NCI-H774 (cell line): ENCODE data around the gene TSPAN18.

ENCODE experiments used
- DNase-seq: peaks from one replicate; lab custom pipeline; 2025; lab: John Stamatoyannopoulos, UW

Gene TSPAN18

DNA sequence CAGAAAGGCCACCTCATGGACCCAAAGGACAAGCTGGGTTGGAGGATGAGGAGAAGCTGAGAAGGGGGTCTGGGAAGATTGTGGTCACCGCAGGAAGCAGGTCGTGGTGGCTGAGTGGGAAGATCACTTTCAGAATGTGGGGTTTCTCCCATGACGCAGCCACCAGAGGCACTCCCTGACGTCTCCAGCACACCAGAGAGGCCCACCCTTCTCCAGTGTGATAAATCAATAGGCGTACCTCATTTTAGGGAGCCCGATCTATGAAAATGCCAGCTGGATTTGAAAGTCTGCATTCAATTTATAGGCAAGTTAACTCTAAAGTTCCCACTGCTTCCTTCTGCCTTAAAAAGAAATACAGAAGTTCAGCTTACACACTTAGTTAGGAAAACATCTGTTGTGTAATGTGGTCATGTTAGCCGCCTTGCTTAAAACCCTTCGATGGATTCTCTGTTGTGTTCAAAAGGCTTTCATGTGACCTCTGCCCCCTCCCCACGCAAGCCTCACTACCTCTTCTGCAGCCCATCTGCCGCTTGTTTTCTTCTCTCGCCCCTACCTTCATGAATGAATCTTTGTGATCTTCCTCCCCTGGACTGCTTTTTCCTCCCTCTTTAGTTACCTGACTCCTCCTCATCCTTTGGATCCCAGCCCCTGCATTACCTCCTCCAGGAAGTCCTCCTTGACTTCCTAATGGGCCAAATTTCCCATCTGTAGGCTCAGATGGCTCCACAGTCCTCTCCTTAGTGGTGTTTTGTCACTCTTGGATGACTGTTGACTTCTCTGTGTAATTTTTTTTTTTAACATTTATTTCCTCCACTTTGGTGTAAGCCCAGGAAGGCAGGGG is 10.7 kb downstream of the TSPAN18 start:
- DNase-seq: no peak

DNA sequence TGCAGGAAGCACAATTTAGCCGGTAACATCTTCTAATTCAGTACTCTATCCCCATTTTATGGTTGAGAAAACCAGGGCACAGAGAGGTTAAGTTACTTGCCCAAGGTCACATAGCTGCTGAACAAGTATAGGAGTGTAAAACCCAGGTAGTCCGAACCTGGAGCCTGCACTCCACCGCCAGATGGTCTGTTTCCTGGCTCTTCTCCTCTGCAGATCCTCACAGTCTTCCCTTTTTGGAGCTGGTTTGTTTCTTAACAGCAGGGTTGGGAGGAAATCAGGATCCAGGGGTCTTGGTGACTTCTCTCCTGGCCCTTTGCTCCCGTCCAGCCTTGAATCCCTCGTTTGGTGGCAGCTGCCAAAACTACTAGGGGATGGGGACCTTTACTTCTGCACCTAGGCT is 12.0 kb downstream of the TSPAN18 start:
- no peak for DNase-seq

DNA sequence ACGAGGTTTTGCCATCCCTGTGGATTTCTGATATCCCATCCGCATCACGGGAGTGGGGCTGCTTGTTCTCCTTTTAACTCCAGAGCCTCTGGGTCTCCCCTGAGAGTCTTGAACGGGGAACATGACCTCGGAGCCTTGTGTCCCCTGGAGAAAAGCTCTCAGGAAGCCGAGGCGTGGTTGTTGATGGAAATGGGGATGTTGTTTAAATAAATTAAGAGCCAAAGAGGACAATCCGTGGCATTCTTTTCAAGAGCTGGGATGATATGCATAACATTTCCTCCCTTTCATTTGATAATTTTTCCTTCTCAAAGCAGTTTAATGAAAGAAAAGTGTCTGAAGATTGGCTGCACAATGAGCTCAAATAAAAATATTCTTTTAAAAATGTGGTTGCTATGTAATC is 14.2 kb downstream of the TSPAN18 start:
- DNase-seq: no peak

DNA sequence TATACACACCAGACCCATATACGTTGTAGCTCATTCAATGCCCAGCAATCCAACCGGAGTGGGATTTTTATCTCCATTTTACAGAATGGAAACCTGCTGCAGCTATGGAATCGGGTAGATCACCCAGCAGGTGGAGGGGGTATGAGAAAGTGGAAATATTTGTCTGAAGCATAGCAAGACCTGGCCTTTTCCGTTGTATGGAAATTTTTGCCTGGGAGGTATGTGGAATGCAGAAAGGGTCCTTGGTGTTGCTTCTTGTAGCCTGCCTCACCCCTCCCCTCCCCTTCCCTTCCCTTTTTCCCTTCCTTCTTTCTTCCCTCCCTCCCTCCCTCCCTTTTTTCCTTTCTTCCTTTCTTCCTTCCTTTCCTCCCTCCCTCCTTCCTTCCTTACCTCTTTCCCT is 15.2 kb downstream of the TSPAN18 start:
- no peak for DNase-seq

DNA sequence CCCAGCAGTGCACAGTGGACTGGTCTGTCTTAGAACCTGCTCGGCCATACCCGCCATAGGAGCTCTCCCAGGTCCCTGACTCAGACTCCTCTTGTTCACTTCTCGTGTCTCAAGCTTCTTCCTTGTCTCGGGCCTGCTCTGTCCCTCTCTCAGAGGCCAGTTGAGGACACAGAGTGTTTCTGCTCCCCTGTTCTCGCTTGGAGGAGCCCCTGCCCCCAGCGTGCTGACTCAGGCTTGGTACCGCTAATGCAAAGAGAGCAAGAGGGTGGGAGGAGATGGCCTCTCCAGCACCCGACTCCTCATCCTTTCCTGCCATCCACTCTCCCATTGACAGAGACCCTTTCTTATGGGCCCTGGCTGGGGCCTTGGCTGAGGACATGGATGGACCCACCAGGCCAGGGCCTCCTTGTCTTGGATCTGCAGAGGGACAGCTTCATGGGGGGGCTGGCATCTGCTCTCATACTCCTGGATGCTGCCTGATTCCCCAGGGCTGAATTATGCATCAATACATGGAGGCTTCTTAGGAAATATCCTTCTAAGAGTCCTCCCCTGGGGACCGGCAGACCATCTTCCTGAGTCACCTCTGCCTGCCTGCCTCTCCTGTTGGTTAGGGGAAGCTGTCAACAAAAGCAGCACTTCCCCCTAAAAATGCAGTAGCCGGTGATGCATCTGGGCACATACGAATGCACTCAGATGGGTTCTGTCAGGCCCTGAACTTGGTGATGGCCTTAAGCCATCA is 15.9 kb downstream of the TSPAN18 start:
- DNase-seq: no peak

DNA sequence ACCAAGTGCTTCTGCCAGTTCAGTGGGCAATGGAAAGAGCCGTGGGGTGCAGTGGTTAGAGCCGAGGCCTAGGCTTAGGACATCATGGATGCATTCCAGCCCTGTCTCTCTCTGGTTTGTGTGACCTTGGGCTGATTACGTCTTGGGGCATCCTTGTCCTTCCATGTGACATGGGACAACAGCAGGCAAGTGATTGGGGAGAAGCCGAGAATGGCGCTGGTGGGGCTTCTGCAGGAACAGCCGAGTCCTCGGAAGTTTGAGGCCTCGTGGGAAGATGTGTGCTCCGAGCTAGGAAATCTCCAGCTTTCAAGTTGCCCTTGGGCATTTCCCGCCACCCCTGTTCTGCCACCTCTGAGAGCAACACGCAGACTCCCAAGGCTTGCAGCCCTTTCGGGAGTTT is 16.6 kb downstream of the TSPAN18 start:
- DNase-seq: no peak

DNA sequence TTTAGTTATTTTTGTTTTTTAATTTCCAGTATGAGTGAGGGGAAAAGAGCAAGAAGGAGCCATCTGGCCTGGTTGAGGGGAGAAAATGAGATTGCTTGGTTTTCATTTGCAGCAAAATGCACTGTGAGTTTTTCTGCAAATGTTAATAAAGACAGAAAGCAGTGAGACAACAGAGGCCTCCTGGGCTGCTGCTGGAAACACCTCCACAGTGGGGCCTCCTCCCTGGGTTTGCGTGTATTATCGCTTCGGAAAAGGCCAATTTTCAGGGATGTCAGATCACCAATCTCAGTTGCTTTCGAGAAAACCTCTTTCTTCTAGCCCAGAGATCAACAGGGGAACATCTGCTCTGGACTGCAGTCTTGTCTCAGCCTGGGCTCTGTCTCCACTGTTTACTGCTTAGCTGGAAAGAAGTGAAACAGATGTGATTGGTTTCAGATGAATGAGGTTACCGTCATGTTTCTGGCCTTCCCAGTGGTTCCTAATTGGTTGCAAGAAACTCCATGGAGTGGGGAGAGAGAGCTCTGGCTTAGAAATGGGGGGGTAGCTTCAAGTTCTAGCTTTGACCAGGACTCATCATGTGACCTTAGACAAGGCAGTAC is 17.3 kb downstream of the TSPAN18 start:
- no peak for DNase-seq

DNA sequence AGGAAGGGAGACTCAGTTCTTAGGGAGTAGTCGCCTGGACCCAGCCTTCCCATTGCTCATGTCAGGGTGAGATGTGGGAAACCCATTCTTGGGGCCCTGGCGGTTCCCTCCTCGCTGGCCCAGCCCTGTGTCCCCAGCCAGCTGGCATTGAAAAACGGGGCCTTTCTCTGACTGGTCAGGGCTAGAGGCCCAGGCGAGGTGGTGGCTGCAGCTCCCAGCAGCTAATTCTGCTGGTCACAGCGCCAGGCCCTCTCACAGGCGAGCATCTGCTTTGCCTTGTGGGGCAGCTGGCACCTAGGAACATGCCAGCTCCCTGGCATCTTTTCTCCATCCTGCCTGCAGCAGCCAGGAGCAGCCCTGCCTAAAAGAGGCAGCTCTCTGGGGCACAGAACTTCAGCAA is 20.1 kb downstream of the TSPAN18 start:
- no peak for DNase-seq

DNA sequence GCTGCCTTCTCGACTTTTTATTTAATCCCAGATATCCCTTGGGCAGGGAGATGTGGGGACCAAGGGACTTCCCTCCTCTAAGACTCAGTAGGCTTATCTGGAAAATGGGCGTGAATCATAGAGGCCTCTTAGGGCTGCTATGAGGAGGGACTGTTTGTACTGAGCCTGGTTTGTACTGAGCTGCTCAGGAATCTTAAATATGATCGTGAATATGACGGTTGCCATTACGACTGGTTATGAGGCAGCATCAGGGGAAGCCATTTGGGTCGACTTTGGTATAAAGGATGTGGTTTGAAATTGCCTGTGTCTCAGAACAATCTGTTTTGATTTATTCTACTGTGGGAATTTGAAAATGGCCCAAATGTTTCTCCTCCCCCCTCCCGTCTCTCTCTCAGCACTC is 20.6 kb downstream of the TSPAN18 start:
- DNase-seq: no peak

DNA sequence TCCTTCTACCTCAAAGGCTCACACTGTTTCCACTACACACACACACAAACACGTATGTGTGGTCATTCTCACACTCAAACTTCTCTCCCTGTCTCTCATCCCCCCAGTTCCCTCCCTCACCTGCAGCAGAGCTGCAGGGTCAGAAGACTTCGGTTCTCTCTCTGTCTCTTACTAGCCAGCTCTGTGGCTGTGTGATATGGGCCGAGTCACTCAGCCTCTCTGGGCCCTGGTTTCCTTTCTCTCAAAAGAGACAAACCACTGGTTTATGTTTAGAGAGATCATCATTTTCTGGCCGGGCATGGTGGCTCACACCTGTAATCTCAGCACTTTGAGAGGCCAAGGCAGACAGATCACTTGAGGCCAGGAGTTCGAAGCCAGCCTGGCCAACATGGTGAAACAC is 21.1 kb downstream of the TSPAN18 start:
- DNase-seq: no peak

DNA sequence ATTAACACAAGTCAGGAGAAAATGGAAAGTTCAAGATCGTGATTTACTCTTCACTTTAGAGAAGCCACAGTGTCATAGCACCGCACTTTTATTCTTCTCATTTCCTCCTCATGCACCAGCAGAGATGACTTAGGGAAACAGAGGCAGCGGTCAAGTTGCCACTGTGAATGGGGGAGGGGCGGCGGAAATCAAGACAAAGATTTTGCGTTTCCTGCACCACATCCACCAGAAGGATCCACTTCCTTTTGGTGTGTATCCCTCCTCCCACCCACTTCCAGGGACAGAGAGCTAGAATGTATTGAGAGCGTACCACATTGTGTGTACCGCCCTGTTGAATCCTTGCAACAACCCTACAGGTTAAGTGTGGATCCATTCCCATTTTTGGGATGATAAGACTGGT is 21.8 kb downstream of the TSPAN18 start:
- DNase-seq: no peak

DNA sequence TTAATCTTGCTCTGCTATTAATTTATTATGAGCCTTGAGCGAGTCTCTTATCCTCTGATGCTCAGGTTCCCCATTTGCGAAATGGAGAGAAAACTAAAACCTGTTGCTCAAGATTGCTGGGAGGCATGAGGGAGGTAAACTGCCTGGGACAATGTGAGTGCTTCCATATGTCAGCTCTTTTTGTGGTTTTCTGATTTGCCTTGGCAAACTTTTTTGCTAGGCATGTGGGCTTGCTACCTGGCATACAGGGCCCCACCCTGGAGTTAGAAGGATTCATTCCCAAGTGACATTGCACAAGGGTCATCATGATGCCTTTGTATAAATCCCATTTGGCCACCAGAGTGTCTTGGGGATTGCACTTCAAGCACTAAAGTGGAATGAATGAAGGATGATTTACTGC is 22.4 kb downstream of the TSPAN18 start:
- no peak for DNase-seq

DNA sequence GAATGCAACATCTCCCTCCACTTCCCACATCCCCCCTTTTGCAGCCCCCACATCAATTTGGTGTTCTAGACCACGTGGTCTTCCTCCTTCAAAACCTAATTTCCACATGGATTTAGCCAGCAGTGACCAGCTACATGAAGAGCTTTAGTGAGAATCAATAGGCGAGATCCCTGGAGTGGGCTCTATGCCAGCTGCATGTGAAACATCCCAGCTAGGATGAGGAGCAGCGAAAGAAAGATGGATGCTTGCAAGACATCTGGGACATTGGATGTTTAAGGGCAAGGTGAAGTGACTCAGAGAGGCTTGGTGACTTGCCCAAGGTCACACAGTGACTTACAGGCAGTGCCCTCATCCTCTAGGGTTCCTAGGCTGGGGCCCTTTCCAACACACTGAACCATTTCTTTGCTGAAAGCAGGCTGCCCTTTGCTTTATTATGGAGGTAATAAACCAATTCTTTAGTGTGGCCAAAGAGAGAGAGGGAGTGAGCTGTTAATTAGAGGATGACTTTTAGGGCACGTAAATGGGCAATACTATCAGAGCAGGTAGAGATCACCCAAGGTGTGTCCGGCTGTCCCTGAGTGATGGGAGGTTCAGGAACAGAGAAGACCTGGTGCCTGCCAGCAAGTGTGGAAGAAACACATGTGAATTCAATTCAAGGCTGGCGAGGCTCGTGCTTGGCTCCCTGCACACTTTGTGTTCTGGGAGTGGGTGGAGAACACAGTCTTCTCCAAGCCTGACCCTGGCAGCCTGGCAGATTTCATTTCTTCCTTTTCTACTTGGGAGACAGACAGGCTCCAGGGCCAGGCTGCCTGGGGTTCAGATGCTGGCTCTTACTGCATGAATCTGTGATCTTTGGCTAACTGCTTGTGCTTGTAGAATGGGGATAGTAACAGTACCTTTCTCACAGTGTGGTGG is 24.0 kb downstream of the TSPAN18 start:
- DNase-seq: no peak

DNA sequence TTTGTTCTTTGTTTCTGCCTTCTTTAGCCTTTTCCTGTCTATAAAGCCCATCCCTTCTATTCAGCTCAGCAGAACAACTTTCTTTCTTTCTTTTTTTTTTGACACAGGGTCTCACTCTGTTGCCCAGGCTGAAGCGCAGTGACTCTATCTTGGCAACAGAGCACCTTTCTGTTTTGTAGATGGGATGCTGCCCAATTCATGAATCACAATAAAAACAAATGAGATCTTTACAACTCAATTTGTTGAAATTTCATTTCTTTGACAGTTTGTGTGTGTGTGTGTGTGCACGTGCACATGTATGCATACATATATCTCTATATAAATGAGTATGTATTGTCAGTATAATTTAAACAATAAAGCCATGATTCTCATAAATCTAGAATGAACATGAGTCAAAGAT is 25.5 kb downstream of the TSPAN18 start:
- no peak for DNase-seq

DNA sequence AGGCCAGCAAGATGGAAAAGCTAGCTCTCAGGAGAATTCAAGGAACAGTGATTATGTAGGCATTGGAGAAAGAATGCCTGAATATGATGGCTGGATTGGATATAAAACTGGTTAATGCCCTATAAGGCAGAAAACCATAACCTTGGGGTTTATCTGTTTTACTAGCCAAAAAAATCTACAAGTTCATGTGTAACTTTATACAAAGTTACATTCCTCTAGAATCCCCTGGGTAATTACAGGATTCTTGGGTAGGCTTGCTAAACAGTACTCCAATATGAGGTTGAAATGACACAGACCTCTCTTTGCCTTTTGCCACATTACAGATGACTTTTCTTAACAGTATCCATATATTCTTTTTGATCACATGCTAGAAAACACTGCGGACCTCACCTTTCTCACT is 26.0 kb downstream of the TSPAN18 start:
- DNase-seq: no peak

DNA sequence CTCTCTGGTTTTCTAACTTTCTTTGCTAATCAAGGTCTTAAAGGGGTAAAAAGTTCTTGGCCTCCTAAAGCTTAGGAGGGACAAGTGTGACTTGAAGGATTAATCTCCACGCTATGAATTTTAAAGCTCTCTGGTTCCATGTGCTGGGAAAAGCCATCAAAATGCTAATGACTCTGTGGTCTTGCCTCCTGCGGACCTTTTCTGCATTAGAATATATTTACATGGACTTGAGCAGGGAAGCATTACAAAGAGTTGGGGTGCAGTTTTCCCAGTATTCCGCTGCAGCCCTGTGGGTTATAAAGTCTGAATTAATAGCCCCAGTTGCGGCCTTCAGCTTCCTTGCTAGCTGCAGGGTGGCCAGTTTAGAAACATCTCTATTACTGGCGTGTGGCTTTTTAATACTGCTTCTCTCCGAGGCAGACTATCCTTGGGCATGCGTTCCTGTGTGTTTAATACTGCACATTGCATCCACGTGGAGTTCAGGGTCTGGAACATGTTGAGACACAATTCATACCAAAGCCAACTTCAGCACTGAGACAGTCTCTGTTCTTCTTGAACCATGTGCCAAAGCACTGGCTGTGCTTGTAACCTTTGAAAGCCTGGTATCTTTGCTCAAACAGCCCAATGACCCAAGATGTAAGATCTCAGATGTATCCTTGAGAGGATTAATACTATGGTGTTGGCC is 27.3 kb downstream of the TSPAN18 start:
- no peak for DNase-seq

DNA sequence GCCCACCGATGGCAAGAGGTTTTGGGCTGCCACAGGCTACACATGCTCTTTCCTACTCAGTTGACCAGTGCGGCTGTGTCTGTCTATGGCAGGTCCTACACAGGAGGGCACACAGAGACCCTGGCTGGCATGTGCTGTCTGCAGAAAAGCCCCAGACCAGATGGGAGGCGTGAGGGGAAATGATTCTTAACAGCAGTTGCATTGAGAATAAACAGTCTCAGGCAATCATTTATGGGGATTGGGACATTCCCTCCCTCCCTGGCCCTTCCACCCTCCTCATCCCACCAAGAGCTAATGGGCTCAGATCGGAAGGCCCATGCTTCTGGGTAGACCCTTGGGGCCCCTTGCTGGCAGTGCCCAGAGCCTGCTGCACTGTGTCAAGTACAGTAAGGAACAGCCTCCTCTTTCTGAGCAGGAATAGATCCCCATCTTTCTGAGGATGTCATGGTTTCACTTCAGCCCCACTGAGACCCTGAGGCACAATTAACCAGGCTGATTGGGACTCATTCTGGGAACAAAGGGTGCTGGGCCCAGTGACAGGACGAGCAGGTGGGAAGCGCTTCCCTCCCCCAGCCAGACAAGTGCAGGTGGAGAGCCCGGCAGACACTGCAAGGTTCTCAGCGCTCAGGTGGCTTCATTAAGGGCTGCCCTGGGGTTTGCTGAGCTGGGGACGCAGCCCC is 28.3 kb downstream of the TSPAN18 start:
- no peak for DNase-seq

DNA sequence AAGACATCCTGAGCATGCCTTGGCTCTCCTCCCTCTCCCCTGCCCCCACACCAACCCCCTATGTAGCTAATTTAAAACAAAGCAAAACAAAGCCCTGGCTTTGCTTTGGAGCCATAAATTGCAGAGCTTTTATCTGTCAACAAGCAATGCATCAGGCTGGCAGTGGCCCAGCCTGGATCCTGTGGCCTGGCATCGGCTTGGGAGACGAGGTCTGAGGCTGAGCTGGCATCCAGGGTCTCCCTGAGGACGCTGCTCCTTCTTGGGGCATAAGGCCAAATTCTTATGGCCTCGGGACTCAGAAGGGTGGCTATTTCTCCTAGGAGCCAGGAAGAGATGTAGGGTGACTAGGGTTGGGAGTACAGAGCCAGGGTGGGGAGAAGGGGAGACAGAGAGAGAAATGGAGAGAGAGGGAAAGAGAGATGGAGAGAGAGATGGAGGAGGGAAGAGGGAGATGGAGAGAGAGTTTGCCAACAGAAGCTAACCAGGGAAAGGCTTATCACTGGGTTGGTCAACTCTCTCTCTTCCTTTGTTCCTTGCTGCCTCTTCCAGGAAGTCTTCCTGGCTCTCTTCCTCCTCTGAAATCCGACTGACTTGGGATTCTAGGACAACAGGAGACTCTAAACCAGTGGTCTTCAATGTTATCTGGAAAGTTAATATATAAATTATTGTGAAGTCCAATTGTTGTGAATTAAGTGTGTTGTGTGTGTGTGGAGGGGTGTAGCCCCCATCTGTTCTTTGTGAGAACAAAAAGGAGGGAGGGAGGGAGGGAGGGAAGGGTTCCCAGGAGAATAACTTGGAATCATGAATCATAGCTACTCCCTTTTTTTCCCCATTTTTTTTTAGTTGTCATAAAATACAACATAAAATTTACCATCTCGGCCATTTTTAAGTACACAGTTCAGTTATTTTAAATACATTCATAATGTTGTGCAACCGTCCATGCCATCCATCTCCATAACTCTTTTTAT is 29.1 kb downstream of the TSPAN18 start:
- DNase-seq: no peak

DNA sequence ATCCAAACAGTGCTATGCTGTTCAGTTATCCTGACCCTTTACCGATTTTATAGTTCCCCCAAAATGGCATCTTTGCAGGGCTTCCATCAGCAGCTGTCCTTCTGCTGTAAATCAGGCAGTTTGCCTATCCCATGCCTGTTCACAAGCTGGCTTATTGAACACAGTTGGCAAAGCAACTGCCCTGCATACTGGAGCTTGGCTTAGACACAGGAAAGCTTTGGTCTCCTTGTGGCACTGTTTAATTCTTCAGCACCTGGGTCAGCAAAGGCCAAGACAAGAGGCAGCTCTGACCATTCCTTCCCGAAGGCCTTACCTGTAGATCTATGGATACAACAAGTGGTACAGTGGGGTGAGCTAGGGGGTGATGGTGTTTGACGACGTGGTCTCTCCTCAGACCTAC is 32.2 kb downstream of the TSPAN18 start:
- DNase-seq: no peak
